SK-N-SH treated with all-trans-retinoic acid at 6 μM for 48 hours (cell line): ENCODE results near the gene STK4.

Experiments
- ATAC-seq: fragments of 200-7000 bp; cut with Tn5 transposase; 3 replicates; pipeline ENCODE4 v1.9.1; 2020; ENCODE audit warnings: mild to moderate bottlenecking, moderate library complexity
- ARNTL ChIP-seq: fragments of 450-650 bp; formaldehyde crosslinking; IDR thresholded peaks from 2 replicates; pipeline ENCODE4 v1.5.0; 2020; ENCODE audit warnings: low read depth, mild to moderate bottlenecking, moderate library complexity, borderline replicate concordance
- BACH2 ChIP-seq: fragments of 250-450 bp; sonication (Bioruptor Pico); IDR thresholded peaks from 2 replicates; pipeline ENCODE4 v1.9.0; 2021; ENCODE audit warnings: mild to moderate bottlenecking, borderline replicate concordance
- CSDC2 ChIP-seq: fragments of 250-450 bp; sonication (Bioruptor Pico); IDR thresholded peaks from 2 replicates; pipeline ENCODE4 v1.5.0; 2020; ENCODE audit warnings: mild to moderate bottlenecking, moderate library complexity
- ESRRG ChIP-seq: fragments of 250-450 bp; sonication (Bioruptor Pico); IDR thresholded peaks from 2 replicates; pipeline ENCODE4 v1.6.1; 2021; ENCODE audit warnings: mild to moderate bottlenecking
- GLIS3 ChIP-seq: fragments of 250-450 bp; sonication (Bioruptor Pico); IDR thresholded peaks from 2 replicates; pipeline ENCODE4 v1.5.0; 2020; ENCODE audit warnings: mild to moderate bottlenecking, moderate library complexity
- ISL1 ChIP-seq: fragments of 250-450 bp; sonication (Bioruptor Pico); IDR thresholded peaks from 2 replicates; pipeline ENCODE4 v2.1.2; 2022; ENCODE audit warnings: mild to moderate bottlenecking, moderate library complexity
- PPARA ChIP-seq: fragments of 250-450 bp; sonication (Bioruptor Pico); IDR thresholded peaks from 2 replicates; pipeline ENCODE4 v1.5.0; 2020; ENCODE audit warnings: mild to moderate bottlenecking, borderline replicate concordance
- RARB ChIP-seq: fragments of 250-450 bp; sonication (Bioruptor Pico); IDR thresholded peaks from 2 replicates; pipeline ENCODE4 v1.8.0; 2021; ENCODE audit warnings: mild to moderate bottlenecking, moderate library complexity
- SNAI2 ChIP-seq: fragments of 250-450 bp; sonication (Bioruptor Pico); IDR thresholded peaks from 2 replicates; pipeline ENCODE4 v1.5.0; 2020; ENCODE audit warnings: mild to moderate bottlenecking, moderate library complexity
- TOX ChIP-seq: fragments of 250-450 bp; sonication (Bioruptor Pico); IDR thresholded peaks from 2 replicates; pipeline ENCODE4 v1.8.0; 2021; ENCODE audit warnings: mild to moderate bottlenecking, moderate library complexity, borderline replicate concordance
- ZC3H10 ChIP-seq: fragments of 250-450 bp; sonication (Bioruptor Pico); IDR thresholded peaks from 2 replicates; pipeline ENCODE4 v1.5.1; 2021; ENCODE audit warnings: mild to moderate bottlenecking, moderate library complexity
- ZFP3 ChIP-seq: fragments of 250-450 bp; sonication (Bioruptor Pico); IDR thresholded peaks from 2 replicates; pipeline ENCODE4 v1.5.0; 2020; ENCODE audit warnings: mild to moderate bottlenecking, moderate library complexity
- ZFP30 ChIP-seq: fragments of 450-650 bp; formaldehyde crosslinking; IDR thresholded peaks from 2 replicates; pipeline ENCODE4 v1.5.0; 2022; ENCODE audit warnings: mild to moderate bottlenecking, moderate library complexity
- ZNF565 ChIP-seq: fragments of 450-650 bp; formaldehyde crosslinking; conservative IDR thresholded peaks from 2 replicates; pipeline ENCODE4 v1.5.0; 2020; ENCODE audit warnings: low read depth, mild to moderate bottlenecking, moderate library complexity
- ZNF70 ChIP-seq: fragments of 450-650 bp; formaldehyde crosslinking; IDR thresholded peaks from 2 replicates; pipeline ENCODE4 v1.5.0; 2020; ENCODE audit warnings: mild to moderate bottlenecking, moderate library complexity
- ZNF8 ChIP-seq: fragments of 450-650 bp; formaldehyde crosslinking; IDR thresholded peaks from 2 replicates; pipeline ENCODE4 v1.5.0; 2020; ENCODE audit warnings: mild to moderate bottlenecking, moderate library complexity
- TF ChIP-seq, protein P1 (sequence below): fragments of 250-450 bp; sonication (Bioruptor Pico); IDR thresholded peaks from 2 replicates; pipeline ENCODE4 v1.8.0; 2021; ENCODE audit warnings: low read depth, mild to moderate bottlenecking, moderate library complexity, borderline replicate concordance
- TF ChIP-seq, protein P2 (sequence below): fragments of 250-450 bp; sonication (Bioruptor Pico); IDR thresholded peaks from 2 replicates; pipeline ENCODE4 v1.5.1; 2021; ENCODE audit warnings: mild to moderate bottlenecking, moderate library complexity
- TF ChIP-seq, protein P3 (sequence below): fragments of 250-450 bp; sonication (Bioruptor Pico); IDR thresholded peaks from 2 replicates; pipeline ENCODE4 v1.8.0; 2020; ENCODE audit warnings: mild to moderate bottlenecking, moderate library complexity, borderline replicate concordance
- TF ChIP-seq, protein P4 (sequence below): fragments of 250-450 bp; sonication (Bioruptor Pico); IDR thresholded peaks from 2 replicates; pipeline ENCODE4 v1.5.0; 2020; ENCODE audit warnings: mild to moderate bottlenecking, moderate library complexity

The STK4 gene

DNA sequence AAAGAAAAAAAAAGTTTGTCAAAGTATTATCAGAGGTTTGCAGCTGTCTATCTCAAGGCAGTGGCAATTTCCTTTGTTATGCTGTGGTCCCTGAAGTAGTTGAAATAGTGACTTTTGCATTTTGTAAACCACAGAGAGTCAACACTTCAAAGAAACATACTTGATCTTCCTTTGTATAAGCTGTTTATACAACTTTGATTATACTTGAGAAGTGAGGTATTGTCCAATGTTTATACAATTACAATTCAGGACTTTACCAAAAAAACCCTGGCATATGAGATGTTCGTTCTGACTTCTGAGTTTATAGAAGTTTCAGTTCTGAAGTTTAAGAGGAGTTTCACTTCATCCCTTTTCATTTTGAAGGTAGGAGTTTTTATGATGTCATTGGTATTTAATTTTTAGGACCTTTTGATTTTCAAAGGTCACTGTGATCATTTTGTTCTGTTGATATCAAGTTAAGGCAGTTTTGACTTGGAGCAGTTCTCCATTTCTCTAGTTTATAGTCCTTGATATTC is 4.0 kb downstream of the STK4 start:
- TF ChIP-seq, protein P1, sequence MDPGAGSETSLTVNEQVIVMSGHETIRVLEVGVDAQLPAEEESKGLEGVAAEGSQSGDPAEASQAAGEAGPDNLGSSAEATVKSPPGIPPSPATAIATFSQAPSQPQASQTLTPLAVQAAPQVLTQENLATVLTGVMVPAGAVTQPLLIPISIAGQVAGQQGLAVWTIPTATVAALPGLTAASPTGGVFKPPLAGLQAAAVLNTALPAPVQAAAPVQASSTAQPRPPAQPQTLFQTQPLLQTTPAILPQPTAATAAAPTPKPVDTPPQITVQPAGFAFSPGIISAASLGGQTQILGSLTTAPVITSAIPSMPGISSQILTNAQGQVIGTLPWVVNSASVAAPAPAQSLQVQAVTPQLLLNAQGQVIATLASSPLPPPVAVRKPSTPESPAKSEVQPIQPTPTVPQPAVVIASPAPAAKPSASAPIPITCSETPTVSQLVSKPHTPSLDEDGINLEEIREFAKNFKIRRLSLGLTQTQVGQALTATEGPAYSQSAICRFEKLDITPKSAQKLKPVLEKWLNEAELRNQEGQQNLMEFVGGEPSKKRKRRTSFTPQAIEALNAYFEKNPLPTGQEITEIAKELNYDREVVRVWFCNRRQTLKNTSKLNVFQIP (CRISPR knock-in tag), result no peak
- TF ChIP-seq, protein P2, sequence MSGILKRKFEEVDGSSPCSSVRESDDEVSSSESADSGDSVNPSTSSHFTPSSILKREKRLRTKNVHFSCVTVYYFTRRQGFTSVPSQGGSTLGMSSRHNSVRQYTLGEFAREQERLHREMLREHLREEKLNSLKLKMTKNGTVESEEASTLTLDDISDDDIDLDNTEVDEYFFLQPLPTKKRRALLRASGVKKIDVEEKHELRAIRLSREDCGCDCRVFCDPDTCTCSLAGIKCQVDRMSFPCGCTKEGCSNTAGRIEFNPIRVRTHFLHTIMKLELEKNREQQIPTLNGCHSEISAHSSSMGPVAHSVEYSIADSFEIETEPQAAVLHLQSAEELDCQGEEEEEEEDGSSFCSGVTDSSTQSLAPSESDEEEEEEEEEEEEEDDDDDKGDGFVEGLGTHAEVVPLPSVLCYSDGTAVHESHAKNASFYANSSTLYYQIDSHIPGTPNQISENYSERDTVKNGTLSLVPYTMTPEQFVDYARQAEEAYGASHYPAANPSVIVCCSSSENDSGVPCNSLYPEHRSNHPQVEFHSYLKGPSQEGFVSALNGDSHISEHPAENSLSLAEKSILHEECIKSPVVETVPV (CRISPR knock-in tag), result no peak
- TF ChIP-seq ZNF70 (CRISPR knock-in tag), result no peak
- no peak for TF ChIP-seq CSDC2
- TF ChIP-seq BACH2, result no peak
- TF ChIP-seq TOX, result no peak
- TF ChIP-seq, protein P3, sequence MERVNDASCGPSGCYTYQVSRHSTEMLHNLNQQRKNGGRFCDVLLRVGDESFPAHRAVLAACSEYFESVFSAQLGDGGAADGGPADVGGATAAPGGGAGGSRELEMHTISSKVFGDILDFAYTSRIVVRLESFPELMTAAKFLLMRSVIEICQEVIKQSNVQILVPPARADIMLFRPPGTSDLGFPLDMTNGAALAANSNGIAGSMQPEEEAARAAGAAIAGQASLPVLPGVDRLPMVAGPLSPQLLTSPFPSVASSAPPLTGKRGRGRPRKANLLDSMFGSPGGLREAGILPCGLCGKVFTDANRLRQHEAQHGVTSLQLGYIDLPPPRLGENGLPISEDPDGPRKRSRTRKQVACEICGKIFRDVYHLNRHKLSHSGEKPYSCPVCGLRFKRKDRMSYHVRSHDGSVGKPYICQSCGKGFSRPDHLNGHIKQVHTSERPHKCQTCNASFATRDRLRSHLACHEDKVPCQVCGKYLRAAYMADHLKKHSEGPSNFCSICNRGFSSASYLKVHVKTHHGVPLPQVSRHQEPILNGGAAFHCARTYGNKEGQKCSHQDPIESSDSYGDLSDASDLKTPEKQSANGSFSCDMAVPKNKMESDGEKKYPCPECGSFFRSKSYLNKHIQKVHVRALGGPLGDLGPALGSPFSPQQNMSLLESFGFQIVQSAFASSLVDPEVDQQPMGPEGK, result no peak
- TF ChIP-seq ISL1 (CRISPR knock-in tag), result no peak
- TF ChIP-seq ARNTL, result no peak
- no peak for TF ChIP-seq ZNF8 (CRISPR knock-in tag)
- TF ChIP-seq SNAI2 (CRISPR knock-in tag), result no peak
- no peak for TF ChIP-seq ZFP3
- TF ChIP-seq GLIS3 (CRISPR knock-in tag), result no peak
- no peak for TF ChIP-seq ZC3H10 (CRISPR knock-in tag)
- ATAC-seq, result no peak

DNA sequence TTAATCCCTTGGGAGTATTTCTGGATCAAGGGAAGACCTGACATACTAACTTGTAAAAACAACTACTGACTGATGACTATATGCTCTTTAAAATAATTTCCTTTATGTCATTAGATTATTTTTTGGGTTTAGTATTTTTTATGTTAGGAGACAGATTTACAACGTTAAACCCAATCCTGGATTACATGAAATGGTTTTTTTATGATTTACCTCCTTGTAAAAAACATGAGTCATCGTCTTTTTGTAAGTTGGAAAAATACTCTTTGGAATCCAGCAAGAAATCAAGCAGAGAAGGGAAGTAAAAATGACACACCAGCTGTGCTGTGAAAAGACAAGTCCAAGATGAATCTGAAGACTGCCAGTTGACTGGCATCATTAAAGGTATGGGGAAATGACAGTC is 6.7 kb downstream of the STK4 start:
- no peak for ATAC-seq
- no peak for TF ChIP-seq ZC3H10 (CRISPR knock-in tag)
- TF ChIP-seq, protein P2 (CRISPR knock-in tag), result no peak
- no peak for TF ChIP-seq ZFP3
- no peak for TF ChIP-seq ZFP30
- no peak for TF ChIP-seq CSDC2

DNA sequence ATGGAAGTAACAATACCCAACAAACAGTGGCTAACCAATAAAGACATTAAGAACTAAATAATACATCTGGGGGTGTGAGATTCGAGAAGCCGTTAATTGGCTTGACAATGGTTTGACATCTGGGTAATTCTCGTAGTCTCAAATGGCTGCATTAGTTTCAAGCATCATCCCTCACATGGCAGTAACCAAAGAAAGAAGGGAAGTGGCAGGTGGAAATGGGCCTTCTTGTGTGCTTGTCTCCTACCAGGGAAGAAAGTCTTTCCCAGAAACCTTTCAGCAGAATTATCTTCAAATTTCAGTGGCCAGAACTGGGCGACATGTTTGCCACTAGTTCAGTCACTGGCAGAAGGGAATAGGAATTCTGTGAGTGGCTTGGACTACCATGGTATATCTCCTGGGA is 10.4 kb downstream of the STK4 start:
- no peak for ATAC-seq
- no peak for TF ChIP-seq RARB (CRISPR knock-in tag)
- TF ChIP-seq, protein P2 (CRISPR knock-in tag), result no peak
- no peak for TF ChIP-seq GLIS3 (CRISPR knock-in tag)
- TF ChIP-seq TOX, result no peak
- TF ChIP-seq, protein P1 (CRISPR knock-in tag), result no peak
- no peak for TF ChIP-seq ESRRG (CRISPR knock-in tag)
- no peak for TF ChIP-seq ZNF565
- no peak for TF ChIP-seq SNAI2 (CRISPR knock-in tag)
- TF ChIP-seq, protein P4, sequence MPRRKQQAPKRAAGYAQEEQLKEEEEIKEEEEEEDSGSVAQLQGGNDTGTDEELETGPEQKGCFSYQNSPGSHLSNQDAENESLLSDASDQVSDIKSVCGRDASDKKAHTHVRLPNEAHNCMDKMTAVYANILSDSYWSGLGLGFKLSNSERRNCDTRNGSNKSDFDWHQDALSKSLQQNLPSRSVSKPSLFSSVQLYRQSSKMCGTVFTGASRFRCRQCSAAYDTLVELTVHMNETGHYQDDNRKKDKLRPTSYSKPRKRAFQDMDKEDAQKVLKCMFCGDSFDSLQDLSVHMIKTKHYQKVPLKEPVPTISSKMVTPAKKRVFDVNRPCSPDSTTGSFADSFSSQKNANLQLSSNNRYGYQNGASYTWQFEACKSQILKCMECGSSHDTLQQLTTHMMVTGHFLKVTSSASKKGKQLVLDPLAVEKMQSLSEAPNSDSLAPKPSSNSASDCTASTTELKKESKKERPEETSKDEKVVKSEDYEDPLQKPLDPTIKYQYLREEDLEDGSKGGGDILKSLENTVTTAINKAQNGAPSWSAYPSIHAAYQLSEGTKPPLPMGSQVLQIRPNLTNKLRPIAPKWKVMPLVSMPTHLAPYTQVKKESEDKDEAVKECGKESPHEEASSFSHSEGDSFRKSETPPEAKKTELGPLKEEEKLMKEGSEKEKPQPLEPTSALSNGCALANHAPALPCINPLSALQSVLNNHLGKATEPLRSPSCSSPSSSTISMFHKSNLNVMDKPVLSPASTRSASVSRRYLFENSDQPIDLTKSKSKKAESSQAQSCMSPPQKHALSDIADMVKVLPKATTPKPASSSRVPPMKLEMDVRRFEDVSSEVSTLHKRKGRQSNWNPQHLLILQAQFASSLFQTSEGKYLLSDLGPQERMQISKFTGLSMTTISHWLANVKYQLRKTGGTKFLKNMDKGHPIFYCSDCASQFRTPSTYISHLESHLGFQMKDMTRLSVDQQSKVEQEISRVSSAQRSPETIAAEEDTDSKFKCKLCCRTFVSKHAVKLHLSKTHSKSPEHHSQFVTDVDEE (CRISPR knock-in tag), result no peak
- TF ChIP-seq PPARA, result no peak
- no peak for TF ChIP-seq ISL1 (CRISPR knock-in tag)
- TF ChIP-seq ZNF70 (CRISPR knock-in tag), result no peak
